ENCODE results near the gene RECQL.
A peak's percentile ranks its signal among the peaks of the same experiment; 100 is the strongest.

The RECQL gene, protein sequence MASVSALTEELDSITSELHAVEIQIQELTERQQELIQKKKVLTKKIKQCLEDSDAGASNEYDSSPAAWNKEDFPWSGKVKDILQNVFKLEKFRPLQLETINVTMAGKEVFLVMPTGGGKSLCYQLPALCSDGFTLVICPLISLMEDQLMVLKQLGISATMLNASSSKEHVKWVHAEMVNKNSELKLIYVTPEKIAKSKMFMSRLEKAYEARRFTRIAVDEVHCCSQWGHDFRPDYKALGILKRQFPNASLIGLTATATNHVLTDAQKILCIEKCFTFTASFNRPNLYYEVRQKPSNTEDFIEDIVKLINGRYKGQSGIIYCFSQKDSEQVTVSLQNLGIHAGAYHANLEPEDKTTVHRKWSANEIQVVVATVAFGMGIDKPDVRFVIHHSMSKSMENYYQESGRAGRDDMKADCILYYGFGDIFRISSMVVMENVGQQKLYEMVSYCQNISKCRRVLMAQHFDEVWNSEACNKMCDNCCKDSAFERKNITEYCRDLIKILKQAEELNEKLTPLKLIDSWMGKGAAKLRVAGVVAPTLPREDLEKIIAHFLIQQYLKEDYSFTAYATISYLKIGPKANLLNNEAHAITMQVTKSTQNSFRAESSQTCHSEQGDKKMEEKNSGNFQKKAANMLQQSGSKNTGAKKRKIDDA

GRCh38 chr12:21501258-21502163 lies at the start of gene RECQL, which contains the start of gene GOLT1B:
RECQL (minus strand) TSS chr12:21501635; CDS start chr12:21499570, 2,065 bp downstream.
GOLT1B (plus strand) TSS chr12:21501789; CDS start chr12:21501924, 135 bp downstream.
- DNase-seq (ENCODE audit: low spot score): peak; percentile 99

GRCh38 chr12:21547437-21547836 lies 46.0 kb upstream of the RECQL start:
- DNase-seq (ENCODE audit: low spot score): no peak

- DNase-seq (ENCODE audit: low spot score): no peak
These were observed 45.3 kb upstream of the RECQL start for GRCh38 chr12:21546716-21547115.

DNA sequence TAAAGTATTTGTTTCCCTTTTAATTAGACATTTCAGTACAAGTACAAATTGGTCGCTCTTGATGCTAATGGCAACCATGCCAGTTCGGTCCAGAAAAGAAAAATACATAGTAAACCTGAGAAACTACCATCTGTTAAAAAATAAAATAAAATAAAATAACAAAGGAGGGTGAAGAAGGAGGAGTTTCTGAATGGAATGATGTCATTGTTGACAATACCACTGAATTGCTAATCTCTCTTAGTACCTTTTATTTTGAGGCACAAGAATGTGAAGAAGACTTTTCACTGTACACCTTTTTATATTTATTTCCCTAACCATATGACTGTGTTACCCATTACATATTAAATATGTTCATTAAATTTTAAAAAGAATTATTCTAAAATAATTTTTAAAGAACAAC lies 44.1 kb upstream of the RECQL start:
- DNase-seq (ENCODE audit: low spot score): no peak

- DNase-seq (ENCODE audit: low spot score): no peak
These were observed 41.7 kb upstream of the RECQL start for GRCh38 chr12:21543151-21543550.

DNA sequence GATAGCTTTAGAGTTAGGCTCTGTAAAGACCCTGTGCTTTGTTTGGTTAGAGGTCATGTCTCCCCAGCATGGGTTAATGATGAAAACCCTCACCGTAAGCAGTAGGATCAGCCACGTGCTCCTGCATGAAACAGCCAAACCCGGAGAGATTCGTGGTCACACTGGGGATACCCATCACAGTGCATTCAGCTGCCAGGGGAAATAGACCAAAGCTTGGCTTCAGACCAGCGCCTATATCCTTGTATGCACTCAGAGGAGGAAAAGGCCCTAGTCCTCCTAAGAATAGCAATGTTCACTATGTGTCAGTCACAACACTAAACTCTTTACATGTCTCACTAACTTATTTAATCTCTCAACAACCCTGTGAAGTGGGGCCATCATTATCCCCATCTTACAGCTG lies 41.0 kb upstream of the RECQL start:
- no peak for DNase-seq (ENCODE audit: low spot score)

- no peak for DNase-seq (ENCODE audit: low spot score)
These were observed 40.3 kb upstream of the RECQL start for GRCh38 chr12:21541773-21542172.

- no peak for DNase-seq (ENCODE audit: low spot score)
These were observed 38.4 kb upstream of the RECQL start for GRCh38 chr12:21539797-21540196.

DNA sequence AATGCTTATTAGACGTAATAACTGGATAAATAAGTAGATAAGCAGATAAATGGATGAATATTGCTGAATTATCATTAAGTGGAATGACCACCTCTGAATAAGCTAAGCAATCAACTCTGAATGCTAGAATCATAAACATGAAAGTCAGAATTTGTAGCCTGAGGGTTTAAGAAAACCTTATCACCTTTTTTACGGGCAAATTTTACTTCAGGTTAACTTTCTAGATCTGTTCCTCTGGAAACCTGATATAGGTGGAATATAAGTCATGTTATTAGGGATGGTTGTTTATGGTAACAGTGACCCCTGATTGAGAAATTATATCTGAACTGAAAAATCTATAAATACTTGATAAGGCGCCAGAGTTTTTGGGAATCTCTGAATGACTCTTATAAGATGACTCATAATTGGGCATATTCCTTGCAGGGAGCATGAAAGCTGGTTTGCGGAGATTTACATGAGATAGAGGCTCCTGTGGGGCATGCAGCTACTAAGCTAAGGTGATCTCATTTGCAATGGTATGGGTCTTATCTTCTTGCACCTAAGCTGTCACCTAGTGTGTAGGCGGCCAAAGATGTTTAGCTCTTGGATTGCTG lies 36.7 kb upstream of the RECQL start:
- DNase-seq (ENCODE audit: low spot score): no peak

- no peak for DNase-seq (ENCODE audit: low spot score)
These were observed 28.0 kb upstream of the RECQL start for GRCh38 chr12:21529456-21529855.

GRCh38 chr12:21528953-21529352 lies 27.5 kb upstream of the RECQL start:
- DNase-seq (ENCODE audit: low spot score): no peak

GRCh38 chr12:21527451-21528180 lies 26.2 kb upstream of the RECQL start:
- DNase-seq (ENCODE audit: low spot score): peak; percentile 82

- DNase-seq (ENCODE audit: low spot score): no peak
These were observed 25.4 kb upstream of the RECQL start for GRCh38 chr12:21526721-21527345.

- DNase-seq (ENCODE audit: low spot score): no peak
These were observed 24.6 kb upstream of the RECQL start, which contains the start of gene SPX for GRCh38 chr12:21526053-21526452. SPX (plus strand) TSS chr12:21526296; CDS start chr12:21526473, 177 bp downstream.

- no peak for DNase-seq (ENCODE audit: low spot score)
These were observed 21.7 kb upstream of the RECQL start for GRCh38 chr12:21523148-21523547.

DNA sequence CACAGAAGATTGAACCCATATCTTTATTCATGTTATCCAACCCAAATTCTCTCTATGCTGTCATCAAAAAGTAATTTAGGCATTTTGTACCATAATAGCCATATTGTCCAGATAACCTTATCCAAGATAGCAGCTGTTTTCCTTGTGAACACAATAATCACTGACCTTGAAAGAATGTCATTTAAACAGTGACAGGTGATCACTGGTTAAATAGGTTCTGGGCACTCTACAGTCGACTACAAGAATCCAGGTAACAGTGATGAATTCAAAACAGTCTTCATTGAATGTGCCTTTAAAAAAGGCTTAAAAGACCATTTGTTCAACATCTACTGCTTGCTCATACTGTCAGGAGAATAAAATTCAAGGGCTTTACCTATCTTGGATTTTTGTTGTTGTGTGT lies 20.1 kb upstream of the RECQL start:
- DNase-seq (ENCODE audit: low spot score): no peak

DNA sequence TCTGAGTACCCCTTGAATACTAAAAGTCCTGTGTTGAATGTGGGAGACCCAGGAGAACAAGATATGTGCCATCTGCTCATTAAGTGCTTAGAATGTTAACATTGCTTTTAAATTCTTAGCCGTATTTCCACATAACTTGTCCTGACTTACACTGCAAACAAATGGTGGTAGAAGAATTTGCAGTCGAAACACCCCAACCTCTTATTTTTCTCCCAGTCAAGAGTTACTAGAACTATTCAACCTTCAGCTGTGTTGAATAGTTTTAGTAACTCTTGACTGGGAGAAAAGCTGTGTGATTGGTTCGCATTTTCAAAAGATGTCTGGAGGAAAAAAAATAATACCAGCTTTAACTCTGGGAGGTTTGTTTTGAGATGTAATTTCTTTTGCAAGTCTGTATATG lies 17.0 kb upstream of the RECQL start:
- DNase-seq (ENCODE audit: low spot score): no peak

DNA sequence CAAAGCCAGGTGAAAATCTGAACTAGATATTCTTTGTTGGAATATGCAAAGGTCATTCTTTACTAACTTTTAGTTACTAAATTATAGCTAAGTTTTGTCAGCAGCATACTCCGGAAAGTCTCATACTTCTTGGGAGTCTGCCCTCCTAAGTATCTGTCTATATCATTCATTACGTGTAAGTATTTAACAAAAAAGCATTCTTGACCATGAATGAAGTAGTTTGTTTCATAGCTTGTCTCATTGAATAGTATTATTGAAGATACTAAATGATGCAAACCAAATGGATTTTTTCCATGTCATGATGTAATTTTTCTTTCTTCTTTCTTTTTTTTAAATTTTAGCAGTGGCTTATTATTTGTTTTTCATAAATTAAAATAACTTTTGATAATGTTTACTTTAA lies 14.8 kb upstream of the RECQL start:
- no peak for DNase-seq (ENCODE audit: low spot score)

- DNase-seq (ENCODE audit: low spot score): no peak
These were observed 8.3 kb upstream of the RECQL start for GRCh38 chr12:21509768-21510167.

DNA sequence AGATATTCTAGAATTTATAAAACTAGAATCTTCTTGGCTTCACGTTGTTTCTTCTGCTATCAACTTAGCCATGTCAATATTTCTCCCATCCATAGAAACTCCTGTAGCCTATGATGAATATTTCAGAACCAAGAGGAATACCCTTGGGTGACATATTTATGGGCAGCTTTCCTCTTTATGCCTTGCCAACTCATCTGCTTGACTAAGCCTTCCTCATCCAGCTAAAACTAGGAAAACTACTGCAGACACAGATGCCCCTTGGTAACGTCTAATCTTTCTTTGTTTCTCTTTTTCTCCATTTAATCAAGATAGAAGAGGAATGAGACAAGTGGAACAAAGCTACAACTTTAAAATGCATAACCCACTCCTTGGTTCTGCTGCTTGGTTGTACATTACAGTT lies 6.4 kb upstream of the RECQL start:
- no peak for DNase-seq (ENCODE audit: low spot score)

GRCh38 chr12:21505888-21506287 lies 4.5 kb upstream of the RECQL start:
- no peak for DNase-seq (ENCODE audit: low spot score)

All from NAMALWA (cell line).